Pulmonary artery endothelial cell (primary cell): ENCODE measurements around the gene ITGA5. TPM values are rescaled to one million over a fixed set of nuclear protein-coding genes. Genes with fewer than 3 reads are reported as not detected.

ENCODE experiments used
- DNase-seq: peaks from one replicate; pipeline ENCODE4 v3.0.0-alpha.2; 2011; ENCODE audit warnings: low read depth, low spot score
- total RNA-seq: library from RNA; depleted of rRNA; stranded (reverse); fragments of >200 nt; gene quantifications from 2 replicates; pipeline ENCODE4 v1.2.3, GENCODE V29; 2014

The ITGA5 gene
- total RNA-seq, 1 donor from 2014 or later: 1,153 TPM

DNA sequence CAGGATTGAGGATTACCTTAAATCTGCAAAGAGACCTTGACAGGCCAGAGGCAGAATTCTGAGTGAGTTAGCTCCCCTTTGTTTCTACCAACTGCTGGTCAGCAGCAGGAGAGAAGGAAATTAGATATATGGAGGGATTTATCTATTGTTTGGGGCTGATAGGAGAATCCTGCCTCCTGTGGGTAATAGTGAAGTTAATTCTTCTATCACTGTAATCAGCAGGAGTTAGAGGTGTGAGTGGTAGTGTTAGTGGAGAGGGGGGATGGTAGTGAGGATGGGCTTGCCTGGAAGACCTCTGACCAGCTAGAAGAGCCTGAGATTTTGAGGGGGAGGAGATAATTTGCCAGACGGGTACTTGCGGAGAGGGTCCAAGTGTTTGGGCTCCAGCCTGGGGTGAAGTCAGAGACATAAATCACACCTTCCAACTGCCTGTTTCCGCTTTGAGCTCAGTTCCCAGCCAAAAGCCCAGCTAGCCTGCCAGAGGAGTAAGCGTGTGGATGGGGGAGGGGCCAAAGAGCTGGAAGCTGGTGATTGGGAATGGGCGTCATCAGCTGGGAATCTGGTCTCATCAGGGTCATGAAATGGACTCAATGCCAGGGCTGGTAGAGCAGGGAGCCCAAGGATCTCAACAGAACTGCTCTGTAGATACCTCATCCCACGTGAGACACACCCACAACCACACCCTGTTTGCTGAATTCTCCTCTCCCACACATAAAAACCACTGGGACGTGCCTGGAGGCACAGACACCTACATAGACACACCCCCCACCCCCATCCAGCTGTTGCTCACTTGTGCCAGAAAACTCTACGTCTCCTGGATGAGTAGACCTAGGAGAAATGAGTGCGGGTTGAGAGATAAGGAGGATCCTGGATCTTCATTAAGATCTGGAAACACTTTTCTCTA lies 13.1 kb upstream of the ITGA5 start:
- DNase-seq: peak; percentile 90

DNA sequence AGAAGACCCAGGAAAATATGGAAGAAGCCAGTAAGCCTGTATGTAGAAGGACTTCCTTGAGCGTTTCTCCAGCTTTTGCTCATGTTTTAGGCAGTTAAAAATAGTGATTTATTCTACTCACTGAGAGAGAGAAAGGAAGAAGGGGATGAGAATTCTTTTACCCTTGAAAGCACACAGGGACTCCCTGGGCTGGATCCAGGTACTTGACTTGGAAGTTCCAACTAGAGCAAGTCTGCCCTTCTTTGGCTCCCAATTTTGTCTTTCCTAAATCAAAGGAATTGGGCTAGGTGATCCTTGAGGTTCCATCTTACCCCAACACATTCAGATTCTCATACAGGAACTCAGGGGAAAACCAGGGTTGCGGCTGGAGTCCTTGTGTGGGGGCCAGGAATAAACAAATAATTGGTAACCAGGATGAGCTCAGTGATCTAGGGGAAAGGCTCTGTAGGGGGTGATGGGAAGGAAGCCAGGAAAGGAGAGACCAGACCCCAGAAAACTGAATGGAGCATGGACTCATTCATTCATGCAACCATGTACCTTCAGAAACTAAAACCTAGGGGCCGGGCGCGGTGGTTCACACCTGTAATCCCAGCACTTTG lies 11.5 kb upstream of the ITGA5 start:
- DNase-seq: no peak

DNA sequence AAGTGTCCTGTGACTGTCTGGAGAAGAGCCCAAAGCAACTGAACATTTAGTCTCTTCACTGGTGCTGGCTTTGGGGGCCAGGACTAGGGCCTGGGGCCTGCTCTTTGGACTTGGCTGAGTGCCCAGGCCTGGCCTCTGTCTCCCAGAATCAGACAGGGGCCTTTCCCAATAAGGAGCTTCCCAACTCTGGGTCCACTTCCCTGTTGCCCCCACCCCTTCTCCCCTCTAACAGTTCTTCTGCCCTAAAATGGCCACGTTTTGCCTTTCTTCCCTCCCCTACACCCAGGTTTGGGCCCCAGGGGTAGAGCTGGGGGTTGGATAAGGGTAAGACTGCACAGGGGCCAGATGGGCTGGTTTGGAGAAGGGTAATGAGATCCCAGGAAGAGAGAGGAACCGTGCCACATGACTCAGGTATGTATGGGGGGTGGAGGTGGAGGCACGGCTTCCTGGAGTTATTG lies 10.0 kb upstream of the ITGA5 start:
- DNase-seq: no peak

DNA sequence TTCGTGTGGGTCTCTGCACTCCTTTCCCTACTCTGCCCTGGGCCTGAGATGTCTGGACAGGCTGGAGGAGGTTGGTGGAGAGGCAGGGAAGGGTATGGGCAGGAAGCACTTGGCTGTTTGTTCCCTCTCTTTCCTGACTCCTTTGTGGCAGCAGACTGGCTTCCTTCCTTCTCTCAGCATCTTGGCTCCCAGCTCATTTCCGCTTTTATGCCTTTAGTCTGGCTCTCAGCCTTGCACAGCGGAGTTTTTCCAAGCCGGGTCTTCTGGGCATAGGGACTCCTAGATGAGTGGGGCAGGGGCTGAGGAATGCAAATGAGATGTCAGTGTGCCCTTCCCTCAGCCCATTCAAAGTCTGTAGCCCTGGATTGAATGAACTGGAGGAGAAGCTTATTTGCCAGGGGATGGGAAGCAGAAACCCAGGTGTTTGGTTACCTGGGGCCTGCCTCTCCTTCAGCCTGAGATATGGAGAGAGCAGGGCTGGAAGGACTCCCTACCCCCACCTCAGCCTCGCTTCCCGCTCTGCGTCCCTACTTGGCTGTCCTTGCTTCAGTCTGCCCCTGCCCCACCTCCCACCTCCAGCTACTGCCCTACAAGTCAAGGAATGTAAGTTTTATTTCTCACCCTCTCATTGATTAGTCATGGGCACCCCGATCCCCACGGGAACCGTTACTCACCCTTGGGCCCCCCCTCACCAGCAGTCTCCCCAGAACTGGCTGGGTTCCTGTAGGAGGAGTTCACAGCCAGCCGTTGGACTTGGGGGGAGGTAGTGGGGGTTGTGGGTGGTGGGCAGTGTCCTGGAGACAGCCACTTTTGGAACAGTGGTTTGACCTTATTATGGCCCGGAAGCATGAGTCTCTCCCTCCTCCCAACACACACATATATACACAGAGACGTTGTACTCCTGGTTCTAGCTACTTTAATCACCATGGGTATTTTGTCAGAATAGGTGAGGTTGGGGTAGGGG lies 9.3 kb upstream of the ITGA5 start:
- peak; percentile 93 for DNase-seq

DNA sequence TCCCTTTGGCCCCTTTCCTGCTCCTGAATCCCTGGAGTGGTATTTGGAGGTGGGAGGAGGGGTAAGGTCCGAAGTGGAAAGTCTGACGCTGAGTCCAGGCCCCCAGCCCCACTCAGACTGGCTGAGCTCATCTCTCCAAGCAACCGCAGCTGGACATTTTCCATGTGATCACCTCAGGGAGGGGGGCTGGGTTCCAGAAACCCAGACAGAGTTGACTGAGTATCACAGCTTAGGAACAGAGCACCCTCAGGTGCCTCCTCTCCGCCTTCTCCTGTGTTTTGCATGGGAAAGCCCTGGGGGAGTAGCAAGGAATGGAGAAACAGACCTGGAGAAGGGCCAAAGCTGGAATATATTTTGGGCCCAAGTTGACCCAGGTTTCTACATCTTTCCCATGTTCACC lies 8.0 kb upstream of the ITGA5 start:
- DNase-seq: no peak

DNA sequence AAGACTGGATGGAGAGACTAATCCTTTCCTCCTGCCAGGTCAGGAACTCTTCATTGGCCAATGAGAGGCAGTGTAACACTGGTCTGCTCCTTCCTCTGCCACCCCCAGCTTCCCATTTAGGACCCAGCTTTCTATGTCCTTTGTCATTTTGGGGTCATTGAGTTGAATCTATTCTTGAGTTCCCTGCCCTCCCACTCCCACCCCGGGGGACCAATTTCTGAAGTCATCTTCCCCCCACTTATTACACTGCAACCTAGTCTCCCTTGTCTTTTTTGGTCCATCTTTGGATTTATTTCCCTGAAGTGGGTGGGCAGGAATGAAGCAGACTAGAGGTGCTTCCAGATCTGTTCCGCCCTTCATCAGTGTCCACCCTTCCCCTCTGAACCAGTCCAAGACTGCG lies 7.6 kb upstream of the ITGA5 start:
- no peak for DNase-seq

DNA sequence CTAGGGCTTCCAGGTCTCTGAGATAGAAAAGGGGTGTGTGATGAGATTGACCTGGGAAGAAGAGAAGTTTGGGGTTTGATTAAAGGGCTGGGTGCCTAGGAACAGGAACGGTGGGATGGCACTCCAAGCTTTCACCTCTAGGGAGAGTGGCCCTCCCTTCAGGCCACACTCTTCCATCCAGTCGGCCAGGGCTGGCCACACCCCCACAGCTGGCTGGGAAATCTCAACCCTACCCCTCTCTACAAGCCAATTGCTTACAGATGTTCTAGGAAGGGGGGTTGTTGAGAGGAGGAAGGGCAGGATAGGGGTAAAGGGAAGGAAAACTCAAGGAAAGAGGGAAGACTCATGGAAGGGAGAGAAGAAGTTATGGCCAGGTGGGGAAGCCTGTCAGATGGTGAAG lies 6.6 kb upstream of the ITGA5 start:
- DNase-seq: no peak

DNA sequence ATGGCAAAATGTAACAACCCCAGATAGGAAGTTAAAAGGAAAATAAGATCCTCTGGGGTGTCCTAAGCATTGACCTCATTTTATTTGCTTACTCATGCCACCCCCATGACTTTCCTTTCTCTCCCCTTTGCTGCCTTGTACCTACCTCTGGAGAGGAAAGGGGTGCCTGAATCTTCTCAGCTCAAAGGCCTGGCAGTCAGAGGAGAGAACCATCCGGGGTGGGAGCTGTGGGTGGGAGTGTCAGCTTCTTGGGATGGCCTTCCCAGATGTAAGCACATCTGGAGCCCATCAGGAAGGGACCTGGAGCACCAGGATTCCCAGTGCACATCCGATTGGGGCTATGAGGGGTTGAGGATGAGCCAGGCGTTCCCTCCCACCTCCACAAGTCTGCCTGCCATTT lies 5.2 kb upstream of the ITGA5 start:
- no peak for DNase-seq

DNA sequence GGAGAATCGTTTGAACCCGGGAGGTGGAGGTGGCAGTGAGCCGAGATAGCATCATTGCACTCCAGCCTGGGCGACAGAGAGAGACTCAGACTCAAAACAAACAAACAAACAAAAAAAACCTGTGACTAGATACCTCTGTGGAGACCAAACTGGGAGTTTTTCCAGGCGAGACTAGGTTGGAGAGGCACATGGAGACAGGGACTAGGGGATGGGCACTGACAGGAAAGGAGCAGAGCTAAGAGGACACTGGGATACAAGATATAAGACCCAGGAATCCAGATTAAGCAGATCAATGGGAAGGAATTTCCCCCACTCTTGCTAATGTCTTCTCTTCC lies 4.7 kb upstream of the ITGA5 start:
- no peak for DNase-seq

DNA sequence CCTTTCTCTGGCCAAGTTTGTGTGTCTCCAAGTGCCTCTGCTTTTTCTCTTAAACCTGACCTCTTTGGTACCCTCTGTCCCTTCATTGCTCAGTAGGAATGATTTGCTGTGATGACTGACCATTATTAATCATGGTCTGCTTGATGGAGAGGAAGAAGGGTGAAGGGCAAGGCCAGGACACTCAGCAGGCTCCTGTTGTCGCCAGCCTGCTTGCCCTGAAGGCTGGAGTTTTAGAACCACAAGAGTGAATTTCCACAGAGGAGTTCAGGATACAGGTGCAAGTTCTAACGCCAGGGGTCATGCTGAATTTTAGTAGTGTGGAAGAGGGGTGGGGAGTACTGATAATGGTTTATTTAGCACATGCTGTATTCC lies 2.8 kb upstream of the ITGA5 start:
- no peak for DNase-seq

DNA sequence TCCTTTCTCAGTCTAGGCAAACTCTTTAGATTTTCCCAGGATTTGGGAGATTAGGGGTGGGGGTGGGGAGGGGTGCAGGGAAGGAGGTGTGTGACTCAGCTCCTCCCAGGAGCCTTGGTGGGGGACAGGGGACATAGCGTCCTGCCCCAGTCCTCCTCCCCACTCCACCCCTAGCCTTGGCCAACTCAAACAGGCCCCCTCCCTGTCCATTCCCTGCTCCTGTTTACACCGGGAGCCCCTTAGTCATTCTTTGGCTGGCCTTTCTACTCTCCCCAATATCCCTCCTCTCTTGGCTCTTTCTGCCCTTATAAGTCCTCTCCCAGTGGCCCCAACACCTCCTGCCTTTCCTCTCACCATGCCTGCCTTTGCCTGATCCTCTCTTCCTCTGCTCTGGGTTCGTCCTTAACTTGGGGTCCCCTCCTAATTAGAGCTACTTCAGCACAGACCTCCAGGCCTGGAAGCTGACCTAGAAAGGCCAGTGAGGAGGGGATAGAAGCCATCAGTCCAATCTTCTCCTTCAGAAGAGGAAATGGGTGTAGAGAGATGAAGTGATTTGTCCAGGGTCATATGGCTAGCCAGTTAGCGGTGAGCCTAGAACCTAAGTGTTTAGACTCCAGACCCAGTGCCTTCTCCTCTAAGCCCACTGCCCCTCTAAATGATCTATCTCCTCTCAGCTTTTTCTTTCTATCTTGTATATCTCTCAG lies 2.3 kb upstream of the ITGA5 start:
- peak; percentile 49 for DNase-seq

DNA sequence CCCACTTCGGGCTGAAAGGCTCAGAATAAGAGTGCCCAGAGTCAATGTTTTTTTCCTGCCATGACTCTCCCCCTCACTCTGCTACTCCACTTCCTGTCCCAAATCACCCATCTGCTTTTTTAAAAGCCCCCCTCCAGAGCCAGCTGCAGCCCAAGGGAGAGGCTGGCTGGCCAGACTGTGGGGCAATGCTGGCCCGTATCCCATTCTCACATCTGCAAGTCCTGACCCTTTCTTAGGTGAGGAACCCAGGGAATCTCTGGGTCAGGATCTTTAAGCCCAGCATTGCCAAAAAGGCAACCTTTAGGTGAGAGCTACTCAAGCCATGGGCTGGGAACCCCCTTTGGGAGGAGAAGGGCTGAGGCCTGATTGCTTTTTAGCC lies 1.7 kb upstream of the ITGA5 start:
- DNase-seq: no peak

DNA sequence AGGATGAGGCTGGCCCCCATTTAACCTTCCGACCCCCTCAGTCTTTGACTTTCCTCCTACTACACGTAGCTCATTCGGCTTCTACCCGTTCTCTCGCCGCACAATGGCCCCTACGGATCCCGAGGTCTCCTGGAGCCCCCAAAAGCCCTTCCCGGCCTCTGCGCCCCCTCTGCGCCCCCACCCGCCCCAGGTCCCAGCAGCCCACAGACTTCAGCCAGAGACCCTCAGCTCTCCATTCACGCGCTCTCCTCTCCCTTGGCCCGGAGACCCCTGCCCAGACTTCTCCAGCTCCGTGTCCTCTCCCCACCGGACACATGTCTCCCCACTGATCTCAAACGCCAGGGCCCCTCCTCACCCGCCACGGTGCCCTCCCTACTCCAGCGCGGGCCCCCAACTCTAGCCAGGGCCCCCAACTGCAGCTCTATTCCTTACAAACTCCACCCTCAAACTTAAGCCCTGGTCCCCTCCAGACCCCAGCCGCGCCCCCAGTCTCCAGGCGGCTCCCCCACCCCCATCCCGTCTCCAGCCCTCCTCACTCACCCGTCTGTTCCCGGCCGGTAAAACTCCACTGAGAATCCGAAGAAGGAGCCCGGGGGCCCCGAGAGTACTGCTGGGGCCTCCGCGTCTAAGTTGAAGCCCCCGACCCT lies 502 bp downstream of the ITGA5 start:
- DNase-seq: no peak

DNA sequence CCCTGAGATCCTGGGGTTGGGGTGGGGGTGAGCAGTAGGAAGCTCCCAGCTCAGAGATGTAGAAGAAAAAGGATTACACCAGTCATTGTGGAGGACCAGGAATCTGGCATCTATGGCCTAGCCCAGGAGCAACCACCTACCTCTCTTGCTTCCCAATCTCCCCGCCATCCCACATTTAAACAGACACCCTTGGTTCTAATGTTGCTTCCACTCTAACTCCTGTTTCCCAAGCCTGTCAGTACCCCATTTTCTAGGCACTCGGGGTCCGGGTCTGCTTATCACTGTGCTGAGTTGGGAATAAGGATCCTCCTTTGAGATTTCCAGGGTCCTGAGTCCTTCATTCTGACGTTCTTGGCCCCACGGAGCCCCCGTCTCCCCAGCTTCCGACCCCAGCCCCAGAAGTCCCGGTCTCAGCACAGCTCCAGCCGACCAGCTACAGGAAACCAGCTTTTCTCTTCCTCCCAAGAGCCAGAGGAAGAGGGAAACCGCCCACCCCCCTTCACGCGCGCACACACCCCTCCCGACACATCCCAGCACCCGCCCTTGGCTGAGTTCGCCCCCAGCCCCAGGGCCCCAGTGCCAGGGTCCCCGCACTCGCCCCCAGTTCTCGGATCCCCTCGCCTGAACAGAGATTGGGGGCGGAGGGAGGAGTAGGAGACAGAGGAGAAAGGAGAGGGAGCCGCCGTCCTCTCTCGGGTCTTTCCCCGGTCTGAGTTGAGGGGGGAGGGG lies 1.2 kb downstream of the ITGA5 start:
- DNase-seq: no peak

DNA sequence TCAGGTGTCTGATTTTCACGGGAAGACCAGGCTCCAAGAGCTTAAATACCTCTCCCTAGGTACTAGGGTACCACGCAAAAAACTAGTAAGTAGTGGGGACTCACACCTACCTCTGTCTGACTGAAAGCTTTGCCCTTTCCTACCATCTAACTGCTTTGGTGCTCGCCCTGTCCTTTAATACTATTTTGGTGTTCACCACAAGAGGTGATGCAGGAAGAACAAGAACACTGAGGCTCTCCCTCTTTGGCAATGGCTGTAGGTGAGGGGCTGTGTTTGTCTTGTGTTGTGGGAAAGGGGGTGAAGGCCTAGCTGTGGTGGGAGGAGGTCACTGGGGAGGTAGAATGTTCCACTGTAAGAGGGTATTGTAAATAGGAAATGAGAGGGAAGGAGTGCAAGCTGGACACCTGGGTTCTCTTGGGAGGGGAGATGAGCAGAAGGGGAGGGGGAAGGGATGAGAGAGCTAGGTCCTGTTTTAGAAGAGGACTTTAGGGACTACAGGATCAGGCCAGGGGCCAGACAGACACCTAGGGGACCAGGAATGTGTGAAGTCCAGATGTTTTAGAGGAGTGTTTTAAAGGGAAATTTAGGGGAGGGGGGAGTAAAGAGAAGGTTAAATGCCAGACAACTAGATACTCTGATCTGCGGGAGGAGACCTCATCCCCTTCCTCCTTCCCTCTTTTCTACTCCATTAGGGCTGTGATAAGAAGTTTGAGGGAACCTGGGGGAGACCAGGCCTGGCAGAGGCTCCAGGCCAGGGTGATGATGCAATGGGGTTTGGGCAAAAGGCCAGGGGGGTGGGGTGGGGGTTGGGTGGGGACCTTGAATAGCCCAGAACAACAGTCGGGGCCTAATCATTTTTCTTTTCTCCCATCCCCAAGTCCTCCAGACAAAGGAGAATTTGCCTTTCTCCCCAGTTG lies 2.1 kb downstream of the ITGA5 start:
- DNase-seq: no peak

DNA sequence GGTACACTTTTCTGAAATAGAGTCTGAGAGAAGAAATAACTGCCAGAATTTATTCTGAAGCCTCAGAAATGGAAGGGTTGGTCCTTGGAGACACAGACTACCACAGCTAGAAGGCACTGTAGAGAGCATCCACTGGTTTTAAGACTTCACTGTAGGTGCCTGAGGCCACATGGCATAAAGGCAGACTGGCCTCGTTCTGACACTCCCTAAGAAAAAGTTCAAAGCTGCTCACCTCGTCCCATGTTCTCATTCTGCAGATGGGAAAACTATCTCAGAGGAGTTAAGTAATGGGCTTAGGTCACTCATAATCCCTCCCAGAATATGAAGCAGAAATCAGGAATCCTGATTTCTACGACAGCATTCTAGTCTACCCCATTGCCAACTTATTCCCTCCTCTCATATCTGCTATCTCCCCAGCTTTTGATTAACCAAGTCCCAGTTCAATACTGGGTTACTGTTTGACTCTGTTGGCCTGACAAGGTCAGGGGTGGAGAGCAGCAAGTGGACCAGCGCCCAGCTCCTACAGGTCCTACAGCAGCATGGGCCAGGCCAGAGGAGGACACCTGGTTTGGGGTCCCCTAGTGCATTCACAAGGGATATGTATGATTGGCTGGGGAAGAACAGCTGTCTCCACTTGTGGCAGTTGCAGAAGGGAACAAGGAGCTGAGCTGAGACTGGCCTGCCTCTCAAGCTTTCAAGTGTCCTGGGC lies 3.7 kb downstream of the ITGA5 start:
- no peak for DNase-seq

DNA sequence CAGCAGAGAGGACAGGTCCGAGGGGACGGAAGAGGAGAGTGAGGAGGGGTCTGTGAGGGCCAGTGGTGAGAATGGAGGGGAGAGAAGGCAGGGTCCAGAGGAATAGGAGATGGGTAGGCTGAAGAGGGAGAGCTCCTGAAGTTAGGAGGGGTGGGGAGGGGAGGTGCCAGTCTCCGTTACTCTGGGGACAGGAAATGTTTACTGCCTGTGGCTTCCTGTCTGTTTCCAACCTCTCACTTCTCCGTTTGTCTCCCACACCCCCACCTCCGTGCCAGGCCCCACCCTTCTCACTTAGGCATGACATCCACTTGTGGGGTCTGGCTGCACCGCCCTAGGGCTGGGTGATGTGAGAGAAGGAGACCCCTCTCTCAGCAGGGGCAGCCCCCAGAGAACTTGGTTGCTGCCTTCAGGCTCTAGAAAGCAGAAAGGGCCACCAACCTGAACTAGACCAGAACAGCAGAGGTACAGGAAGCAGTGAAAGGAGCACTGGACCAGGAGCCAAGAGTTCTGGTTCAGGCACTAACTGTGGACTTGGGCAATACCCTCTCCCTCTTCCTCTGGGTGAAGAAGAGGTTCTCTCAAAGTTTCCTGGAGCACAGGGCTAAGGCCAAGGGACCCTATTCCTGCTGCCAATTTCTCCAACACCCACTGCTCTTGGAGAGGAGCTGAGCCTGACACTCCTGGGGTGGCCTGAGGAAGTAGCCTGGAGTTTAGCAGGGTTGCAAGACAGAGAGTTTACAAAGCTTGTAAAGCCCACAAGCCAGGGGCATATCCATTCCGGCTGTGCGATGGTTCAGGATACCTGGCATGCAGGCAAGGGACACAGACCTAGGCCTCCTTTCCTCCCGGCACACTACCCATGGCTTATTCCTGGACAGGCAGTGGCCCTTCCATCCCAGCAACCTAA lies 5.5 kb downstream of the ITGA5 start:
- peak; percentile 54 for DNase-seq
